COLO668 (cell line): ENCODE data around the gene SLC35D3.
"Not testable (repeated sequence)": the region's sequence is repeated elsewhere in the genome, so short reads cannot be mapped to it uniquely, and the experiment has no call there.

Source experiments
- DNase-seq: peaks from one replicate; lab custom pipeline; 2025; ENCODE audit not compliant: unreplicated experiment; lab: John Stamatoyannopoulos, UW

Gene SLC35D3, protein sequence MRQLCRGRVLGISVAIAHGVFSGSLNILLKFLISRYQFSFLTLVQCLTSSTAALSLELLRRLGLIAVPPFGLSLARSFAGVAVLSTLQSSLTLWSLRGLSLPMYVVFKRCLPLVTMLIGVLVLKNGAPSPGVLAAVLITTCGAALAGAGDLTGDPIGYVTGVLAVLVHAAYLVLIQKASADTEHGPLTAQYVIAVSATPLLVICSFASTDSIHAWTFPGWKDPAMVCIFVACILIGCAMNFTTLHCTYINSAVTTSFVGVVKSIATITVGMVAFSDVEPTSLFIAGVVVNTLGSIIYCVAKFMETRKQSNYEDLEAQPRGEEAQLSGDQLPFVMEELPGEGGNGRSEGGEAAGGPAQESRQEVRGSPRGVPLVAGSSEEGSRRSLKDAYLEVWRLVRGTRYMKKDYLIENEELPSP

DNA sequence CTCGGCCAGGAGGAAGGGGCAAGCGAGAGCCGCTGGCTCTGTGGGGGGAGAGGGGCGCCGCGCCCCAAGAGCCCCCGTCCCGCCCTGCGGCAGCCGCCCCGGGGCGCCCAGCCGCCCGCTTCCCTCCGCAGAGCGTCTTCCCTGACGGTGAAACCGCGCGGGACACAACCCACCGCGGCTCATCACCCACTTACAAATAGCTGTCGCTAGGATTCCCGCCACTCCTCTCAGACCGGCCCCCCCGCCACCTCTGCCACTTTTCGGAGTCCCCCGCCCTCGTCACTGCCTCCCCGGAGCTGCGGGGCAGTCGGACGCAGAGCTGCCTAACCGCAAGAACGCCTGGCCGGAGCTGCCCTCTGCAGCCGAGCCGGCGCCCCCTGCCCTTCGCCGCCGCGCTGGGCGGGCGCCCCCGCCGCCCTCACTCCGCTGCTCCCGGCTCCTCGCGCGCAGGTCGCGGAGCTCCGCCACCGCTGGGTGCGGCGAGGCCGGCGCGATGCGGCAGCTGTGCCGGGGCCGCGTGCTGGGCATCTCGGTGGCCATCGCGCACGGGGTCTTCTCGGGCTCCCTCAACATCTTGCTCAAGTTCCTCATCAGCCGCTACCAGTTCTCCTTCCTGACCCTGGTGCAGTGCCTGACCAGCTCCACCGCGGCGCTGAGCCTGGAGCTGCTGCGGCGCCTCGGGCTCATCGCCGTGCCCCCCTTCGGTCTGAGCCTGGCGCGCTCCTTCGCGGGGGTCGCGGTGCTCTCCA lies at the start of gene SLC35D3:
Gene SLC35D3, plus strand, starts transcription at position 366 of the 749 bp plus-strand sequence. Its CDS starts 128 bp downstream, at position 494.
- DNase-seq, result peak; percentile 69

DNA sequence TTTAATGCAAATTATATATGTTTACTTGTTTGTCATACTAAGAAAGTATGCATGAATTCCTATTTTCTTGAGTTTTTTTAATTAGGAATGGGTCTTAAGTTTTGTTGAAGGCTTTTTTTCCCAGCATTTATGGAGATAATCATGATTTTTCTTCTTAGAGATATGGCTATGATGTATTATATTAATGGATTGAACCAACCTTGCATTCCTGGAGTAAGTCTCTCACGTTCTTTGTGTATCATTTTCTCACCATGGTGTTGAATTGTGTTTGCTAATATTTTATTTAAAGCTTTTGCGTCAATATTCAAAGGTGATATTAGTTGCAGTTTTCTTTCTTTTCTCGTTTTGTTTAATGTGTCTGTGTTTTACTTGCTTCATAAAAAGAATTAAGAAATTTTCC lies 48.4 kb upstream of the SLC35D3 start:
- DNase-seq, result no peak

DNA sequence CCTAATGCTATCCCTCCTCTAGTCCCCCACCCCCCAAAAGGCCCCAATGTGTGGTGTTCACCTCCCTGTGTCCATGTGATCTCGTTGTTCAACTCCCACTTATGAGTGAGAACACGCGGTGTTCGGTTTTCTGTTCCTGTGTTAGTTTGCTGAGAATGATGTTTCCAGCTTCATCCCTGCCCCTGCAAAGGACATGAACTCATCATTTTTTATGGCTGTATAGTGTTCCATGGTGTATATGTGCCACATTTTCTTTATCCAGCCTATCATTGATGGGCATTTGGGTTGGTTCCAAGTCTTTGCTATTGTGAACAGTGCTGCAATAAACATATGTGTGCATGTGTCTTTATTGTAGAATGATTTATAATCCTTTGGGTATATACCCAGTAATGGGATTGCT lies 45.6 kb upstream of the SLC35D3 start:
- DNase-seq, result not testable (repeated sequence)

DNA sequence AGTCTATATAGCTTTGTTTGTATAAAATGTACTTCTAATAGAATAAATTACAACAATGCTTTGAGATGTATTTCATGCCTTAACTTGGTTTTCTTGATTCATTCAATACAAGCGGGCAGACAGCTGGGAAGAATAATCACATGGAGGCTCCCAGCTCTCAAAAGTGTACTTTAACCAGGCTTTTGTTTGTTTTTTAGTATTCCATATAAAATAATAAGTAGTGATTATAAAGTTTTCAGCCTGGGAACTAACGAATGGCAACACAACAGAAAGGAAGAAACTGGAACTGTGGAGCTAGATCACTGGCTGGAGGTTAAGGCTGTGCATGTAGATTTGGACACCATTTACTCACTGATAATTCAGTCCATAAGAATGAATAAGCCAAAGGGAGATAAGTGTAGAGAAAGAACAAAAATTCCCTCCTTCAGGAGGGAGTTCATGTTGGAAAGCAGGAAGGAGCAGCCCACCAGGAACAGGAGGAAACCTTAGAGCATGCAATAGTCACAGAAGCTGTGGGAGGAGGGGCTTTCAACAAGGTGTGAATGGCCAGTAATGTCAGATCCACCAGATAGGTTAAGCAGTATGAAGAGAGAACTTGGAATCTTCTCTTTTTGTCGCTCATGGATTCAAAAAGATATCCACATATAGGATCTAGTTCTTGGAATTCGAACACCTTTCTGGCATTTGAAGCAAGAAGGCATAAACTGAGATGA lies 41.2 kb upstream of the SLC35D3 start:
- no peak for DNase-seq

DNA sequence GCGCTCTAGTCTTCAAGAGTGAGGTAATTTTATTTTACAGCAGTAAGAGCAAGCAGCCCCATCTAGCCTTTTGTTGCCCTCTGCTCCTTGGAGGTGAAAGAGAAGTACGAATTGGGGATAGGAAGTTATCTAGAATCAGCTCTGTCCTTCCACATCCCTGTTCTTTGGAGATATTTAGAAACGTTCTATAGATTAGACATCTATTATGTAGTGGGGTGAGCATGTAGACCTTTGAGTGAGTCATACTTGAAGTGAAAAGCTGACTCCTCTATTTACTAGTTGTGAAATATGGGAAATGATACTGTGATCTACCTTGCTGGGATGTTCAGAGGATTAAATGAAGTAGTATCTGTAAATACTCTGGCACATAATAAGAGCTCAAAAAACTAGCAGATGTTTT lies 36.0 kb upstream of the SLC35D3 start:
- no peak for DNase-seq

DNA sequence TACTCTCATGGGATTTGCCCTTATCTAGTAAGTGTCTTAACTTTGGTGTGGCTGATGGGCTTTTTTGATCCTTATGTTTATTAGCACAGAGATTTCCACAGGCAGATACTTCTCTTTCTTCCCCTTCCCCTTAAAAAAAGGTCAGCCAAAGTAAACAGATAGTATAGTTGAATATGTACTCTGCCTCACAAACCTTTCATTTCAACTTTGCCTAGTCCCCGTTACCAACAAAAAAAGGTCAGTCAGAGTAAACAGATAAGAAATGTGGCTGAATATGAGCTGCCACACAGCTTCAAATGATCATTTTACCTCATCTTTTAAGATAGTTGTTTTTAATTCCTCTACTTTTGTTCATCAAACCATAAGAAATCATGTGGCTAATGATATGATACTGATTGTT lies 34.1 kb upstream of the SLC35D3 start:
- no peak for DNase-seq

DNA sequence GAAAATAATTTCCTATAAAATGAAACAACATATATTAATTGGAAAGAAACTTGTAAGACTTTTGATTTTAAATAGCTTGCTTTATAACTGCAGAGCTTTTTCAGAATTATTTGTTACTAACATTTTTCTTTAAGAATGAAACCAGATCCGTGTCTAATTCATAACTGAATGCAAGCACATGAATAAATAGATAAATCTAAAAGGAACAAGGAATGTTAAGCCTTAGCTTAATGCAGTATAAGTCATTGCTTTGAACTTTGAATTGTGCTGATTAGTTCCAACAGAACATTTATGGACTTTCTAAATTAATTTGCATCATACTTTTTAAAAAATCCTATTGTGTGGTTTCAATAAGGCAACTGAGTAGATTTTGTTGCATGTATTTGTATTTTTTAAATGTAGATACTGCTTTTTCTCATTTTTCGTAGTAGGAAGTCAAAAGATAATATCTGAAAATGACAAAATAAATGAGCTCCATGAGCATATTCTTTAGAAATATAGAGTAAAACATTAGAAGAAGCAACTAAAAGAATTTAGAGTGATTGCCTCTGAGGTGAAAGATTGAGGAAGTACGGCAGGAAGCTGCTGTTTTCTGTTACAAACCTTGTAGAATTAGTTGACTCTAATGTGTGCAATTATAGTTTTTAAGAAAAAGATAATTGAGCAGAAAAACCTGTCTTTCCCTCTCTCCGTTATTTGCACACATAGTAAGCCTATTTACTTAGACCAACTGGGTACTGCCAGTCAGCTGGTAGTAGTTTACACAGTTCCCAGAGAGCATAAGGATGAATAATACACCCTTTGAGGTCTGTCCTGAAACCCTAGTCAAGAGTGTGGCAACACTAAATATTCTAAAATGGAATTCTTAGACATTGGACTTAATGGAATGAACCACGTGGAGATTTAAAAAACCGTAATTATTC lies 32.6 kb upstream of the SLC35D3 start:
- no peak for DNase-seq

DNA sequence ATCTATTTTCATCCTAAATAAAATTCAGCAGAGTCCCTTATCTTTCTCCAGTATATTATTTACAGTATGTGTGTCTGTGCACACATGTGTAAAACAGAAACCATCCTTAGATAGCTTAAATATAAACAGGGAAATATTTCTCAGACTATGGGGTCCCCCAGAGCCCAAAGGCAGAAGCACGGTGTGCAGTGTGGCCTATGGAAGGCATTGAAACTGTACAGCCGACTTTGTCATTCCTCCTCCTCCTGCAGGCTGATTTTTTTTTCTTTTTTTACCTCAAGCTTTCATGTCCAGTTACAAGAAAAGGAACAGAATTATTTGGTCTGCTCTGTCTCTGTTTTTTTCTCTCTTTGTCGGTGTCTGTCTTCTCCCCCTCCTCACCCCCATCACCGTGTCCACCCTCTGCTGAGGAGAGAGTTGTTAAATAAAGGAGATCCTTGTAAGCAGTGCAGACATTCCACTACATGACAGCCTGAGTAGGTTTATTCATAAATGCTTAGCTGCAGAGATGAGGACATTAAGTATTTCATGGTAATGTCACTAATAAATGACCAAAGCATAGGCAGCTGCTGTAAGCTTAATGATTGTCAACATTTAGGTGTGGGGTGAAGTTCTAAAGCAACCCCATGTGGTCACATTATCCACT lies 31.8 kb upstream of the SLC35D3 start:
- no peak for DNase-seq

DNA sequence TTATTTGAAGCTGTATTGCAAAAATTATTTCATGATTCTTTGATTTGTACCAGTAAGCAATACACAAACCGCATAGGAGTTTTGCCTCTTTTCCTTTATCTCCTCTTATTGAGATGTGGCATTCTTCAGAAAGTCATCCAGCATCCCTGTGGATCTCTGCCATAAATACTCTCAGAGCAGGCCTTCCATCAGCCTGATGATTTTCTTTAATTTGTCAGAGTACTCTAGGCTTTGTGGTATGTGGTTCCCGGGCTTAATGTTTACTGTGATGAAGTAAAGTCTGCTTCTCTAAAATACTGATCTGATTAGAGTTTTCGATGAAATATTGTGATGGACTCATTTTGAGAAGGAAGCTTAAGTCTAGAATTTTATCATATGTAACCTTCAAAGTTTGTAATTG lies 31.1 kb upstream of the SLC35D3 start:
- no peak for DNase-seq

DNA sequence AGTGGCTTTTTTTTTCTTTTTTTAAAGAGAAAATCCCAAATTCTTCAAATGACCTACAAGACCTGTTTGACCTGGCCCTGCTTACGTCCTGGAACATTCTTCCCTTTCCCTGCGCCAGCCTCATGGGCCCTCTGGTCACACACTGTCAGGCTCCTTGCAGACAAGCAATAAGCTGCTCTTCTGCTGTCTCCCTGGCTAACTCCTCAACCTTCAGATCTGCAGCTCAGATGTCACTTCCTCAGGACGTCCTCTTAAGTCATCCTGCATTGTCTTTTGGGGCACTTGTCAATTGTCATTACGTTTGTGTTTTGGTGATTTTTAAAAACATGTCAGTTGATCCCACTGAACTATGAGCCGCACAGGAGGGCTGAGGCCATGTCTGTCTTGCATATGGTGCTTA lies 28.9 kb upstream of the SLC35D3 start:
- no peak for DNase-seq

DNA sequence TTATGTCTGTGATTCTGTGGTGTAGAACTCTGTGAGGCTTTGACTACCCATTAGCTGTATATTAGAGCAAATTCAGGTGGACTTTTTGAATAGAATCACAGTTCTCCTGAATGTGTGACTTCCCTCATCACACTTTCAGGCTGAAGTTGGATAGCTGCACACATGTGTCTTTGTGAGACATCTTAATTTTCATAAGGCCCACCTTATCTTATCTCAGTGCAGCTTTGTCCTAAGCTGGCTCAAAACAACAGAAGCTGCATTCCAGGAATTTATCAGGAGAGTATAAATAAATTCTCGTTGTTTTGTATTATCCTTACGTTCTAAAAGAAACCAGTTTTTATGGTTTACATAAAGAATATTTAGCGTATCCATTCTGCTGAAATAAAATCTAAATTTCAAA lies 26.2 kb upstream of the SLC35D3 start:
- DNase-seq, result no peak

DNA sequence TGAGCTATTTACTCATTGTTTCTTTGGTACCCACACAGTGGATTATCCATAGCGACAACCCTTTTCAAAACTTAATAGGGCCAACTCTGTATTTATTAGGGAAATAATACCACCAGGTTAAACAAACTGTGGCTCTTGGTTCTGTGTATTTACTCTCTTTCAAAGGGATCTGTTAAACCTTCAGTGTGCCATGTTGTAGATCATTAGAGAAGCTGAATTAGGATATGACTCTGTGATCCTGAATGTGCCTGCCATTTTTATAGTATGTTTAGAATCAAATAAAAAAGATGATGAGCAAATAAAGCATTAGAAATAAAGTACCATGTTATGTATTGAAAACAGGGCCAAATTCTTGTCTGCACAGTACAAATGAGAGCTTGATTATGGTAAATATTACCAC lies 25.0 kb upstream of the SLC35D3 start:
- DNase-seq, result no peak

DNA sequence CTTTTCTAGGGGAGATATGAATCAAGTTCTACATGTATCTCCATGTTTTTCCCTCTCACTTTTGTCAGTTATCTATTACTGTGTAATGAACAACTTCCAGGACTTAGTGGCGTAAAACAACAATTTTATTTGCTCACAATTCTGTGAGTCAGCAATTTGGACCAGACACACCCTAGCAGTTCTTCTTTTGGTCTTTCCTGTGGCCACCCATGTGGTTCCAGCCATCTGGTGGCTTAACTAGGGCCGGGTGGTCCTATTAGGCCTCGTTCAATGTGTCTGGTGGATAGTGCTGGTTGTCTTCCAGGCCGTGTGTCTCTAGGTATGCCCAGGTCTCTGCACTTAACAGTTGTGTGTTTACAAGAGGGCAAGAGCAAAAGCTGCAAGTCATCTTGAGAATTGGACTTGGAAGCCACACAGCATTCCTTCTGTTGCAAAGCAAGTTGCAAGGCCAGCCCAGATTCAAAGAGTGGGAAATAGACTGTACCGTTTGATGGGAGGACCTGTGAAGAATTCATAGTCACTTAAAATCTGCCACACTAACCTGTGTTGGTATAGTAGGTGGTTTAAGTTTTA lies 20.8 kb upstream of the SLC35D3 start:
- no peak for DNase-seq

DNA sequence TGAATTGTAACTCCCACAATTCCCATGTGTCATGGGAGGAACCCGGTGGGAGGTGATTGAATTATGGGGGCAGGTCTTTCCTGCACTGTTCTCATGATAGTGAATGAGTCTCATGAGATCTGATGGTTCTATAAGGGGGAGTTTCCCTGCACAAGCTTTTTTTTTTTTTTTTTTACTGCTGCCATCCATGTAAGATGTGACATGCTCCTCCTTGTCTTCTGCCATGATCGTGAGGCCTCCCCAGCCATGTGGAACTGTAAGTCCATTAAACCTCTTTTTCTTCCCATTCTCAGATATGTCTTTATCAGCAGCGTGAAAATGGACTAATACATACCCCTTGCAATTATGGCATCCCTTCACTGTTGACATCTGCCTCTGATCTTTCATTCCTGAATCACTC lies 17.6 kb upstream of the SLC35D3 start:
- DNase-seq, result not testable (repeated sequence)

DNA sequence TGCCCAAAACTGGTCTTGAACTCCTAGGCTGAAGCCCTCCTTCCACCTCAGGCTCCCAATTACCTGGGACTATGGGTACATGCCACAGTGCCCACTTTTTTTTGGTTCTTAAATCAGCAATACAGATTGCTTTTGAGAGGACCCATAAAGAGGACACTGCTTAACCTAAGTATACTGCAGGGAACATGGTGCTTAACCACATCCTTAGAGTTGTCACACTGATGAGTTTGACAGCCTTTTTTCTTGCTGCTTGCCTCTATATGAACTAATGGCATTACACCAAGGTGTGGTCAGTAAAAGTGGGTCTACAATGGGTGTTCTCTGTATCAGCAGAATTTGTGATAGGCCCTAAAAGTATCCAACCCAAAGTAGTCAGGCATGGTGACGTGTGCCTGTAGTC lies 7.2 kb upstream of the SLC35D3 start:
- no peak for DNase-seq

DNA sequence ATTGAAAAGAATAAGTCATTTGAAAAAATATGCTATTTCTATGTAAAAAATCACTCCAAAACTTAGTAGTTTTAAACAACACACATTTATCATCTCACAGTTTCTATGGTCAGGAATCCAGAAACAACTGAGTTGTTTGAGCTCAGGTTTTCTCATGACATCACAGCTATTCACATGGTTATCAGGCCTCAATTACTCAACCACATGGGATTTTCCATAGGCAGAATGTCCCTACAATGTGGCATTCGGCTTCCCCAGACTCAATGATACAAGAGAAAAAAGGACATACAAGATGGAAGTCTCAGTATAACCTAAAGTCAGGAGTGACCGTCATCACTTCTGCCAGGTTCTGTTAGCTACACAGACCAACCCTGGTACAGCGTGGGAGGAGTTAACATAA lies 3.4 kb upstream of the SLC35D3 start:
- no peak for DNase-seq

DNA sequence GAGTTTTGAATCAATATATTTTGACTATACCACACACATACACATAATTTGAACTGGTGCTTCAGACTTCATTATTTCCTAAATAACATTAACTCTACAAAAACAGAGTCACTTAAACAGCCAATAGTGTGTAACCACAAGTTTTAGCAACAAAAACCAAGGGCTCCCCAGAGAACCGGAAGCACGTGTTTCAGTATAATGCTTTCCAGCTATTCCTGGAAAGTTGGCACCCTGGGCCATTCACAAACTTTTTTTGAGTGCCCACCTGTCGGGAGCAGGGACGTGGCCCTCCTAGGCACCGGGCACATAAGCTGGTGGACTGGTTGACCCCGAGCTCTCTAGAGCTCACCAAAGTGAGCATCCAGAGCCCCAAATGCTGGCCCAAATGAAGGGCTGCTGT lies 1.9 kb upstream of the SLC35D3 start:
- no peak for DNase-seq

DNA sequence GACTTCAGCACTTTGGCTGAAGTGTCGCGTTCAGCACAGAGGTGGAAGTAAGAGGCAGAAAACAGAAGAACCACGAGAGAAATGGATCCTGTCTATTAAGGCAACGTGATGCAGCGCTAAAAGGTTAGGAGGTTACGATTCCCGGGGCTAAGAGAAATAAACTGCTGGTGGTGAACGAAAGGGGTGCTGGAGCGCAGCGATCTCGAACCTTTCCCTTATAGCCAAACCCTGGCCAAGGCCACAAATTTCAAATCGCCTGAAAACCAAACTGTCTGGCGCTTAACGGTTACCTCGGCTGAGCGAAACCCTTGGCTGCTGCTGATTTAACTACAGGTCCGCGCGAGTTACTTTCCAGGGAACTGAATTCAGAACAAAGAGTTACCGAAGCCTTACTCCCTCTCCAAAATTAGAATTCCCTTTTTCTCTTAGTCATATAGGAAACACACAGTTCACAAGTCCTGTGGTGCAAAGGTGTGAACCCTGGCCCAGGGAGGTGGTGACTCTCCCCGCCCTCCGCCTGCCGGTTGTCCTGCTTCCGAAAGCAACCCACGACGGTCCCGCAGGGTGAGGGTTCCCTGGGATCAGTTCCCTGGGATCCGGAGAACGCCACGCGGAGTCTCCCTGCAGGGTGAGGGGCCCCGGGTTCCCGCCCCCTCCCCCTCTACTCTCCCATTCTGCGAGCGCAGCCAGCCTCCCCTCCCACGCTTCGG lies 1.3 kb upstream of the SLC35D3 start:
- peak; percentile 60 for DNase-seq

DNA sequence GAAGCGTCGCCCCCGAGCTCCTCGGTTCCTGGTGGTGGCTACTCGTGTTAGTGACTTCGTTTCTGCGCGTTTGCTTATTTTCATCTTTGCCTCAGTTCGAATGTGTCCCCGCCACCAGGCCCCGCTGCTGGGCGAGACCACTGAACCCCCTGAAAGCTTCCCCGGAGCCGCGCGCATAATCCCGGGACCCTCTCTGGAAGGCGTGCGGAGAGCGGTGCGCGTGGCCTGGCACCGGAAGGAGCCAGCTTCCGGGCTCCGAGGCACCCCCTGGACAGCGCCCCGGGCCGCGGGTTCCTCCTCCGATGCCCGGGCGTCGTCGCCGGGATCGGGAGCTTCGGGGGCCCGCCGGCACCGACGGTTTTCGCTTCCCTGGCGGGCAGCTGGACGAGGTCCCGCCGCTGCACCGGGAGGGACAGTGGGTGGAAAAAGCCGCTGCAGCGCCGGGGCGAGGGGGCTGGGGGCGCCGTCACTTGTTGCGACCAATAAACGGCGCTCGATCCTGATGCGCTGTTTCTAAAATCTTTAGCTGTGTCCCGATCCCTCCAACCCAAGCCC lies 643 bp upstream of the SLC35D3 start:
- DNase-seq, result peak; percentile 76
